A673 (cell line): ENCODE measurements around the gene HNF4A.

Experiments
- EZH2 ChIP-seq: fragments of 200-600 bp; sonication (generic); IDR thresholded peaks from 2 replicates; pipeline ENCODE4 v1.6.1; 2017; ENCODE audit warnings: borderline replicate concordance, low read depth, mild to moderate bottlenecking, mixed read lengths, antibody characterized with exemption, low read length; ENCODE audit not compliant: poor library complexity, severe bottlenecking
- TF ChIP-seq, protein P1 (sequence below): fragments of 300-800, 200-600 bp; sonication (generic); conservative IDR thresholded peaks from 2 replicates; pipeline ENCODE4 v1.5.1; 2017; ENCODE audit warnings: low read depth, mild to moderate bottlenecking, antibody characterized with exemption, low read length, moderate library complexity, mixed read lengths

DNA sequence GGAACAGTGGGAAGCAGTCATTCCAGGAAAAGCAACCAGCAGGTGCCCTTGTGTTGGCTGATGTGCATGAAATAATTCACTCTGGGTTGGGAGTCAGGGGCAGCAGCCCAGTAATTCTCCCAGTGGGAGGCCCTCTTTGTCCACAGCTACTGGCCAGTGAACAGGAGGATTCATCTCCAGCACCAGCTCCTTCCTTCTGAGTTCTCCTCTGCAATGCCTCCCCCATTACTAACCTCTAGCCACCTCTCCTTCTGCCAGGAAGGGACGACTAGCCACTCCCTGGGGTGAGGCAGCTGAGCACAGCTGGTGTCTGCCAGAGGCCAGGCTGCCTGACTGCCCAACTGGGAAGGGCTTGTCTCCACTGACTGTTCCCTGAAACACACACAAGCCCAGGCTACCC, 31.2 kb upstream of the HNF4A start:
- TF ChIP-seq, protein P1, sequence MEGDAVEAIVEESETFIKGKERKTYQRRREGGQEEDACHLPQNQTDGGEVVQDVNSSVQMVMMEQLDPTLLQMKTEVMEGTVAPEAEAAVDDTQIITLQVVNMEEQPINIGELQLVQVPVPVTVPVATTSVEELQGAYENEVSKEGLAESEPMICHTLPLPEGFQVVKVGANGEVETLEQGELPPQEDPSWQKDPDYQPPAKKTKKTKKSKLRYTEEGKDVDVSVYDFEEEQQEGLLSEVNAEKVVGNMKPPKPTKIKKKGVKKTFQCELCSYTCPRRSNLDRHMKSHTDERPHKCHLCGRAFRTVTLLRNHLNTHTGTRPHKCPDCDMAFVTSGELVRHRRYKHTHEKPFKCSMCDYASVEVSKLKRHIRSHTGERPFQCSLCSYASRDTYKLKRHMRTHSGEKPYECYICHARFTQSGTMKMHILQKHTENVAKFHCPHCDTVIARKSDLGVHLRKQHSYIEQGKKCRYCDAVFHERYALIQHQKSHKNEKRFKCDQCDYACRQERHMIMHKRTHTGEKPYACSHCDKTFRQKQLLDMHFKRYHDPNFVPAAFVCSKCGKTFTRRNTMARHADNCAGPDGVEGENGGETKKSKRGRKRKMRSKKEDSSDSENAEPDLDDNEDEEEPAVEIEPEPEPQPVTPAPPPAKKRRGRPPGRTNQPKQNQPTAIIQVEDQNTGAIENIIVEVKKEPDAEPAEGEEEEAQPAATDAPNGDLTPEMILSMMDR, result no peak
- TF ChIP-seq EZH2, result no peak
